Ovary (tissue), 3 donors: ENCODE results near the gene TMEM35B.
"Not testable (repeated sequence)": the region's sequence is repeated elsewhere in the genome, so short reads cannot be mapped to it uniquely, and the experiment has no call there.

Experiments used
- CTCF ChIP-seq, 3 donors: fragments of 450-650 bp in 2 of 3; fragments of 200-600 bp in 1 of 3; IDR thresholded peaks; one replicate each; pipeline versions ENCODE4 v1.5.1 to v1.8.0; 2016 to 2022; ENCODE audit warnings: antibody characterized with exemption in 3 of 3, mild to moderate bottlenecking in 1 of 3
- POLR2A ChIP-seq: fragments of 450-650 bp; IDR thresholded peaks from one replicate; pipeline ENCODE4 v1.6.1; 2017; ENCODE audit warnings: antibody characterized with exemption, mild to moderate bottlenecking, moderate library complexity
- donor health status: DM: no; HTN: no; CAD: no.

DNA sequence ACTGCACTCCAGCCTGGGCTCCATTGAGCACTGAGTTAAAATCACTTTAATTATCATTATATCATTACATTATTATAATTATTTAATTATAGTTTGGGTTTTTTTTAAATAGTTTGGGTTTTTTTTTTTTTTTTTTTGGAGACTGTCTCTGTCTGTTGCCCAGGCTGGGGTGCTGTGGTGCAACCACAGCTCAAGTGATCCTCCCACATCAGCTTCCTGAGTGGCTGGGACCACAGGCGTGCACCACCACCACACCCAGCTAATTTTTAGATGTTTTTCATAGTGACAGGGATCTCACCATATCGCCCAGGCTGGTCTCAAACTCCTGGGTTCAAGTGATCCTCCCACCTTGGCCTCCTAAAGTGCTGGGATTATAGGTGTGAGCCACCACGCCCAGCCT lies 16.9 kb downstream of the TMEM35B start:
- not testable (repeated sequence) for TF ChIP-seq POLR2A; CTCF (IDR thresholded peaks at IDR 0.05)
